Brain microvascular endothelial cell (primary cell): ENCODE results near the gene VEGFA.
"Not testable (repeated sequence)": the region's sequence is repeated elsewhere in the genome, so short reads cannot be mapped to it uniquely, and the experiment has no call there.

Experiments used
- DNase-seq: peaks from one replicate; pipeline ENCODE4 v3.0.0-alpha.2; 2020
- H3K27ac ChIP-seq: fragments of 250-450 bp; sonication (Bioruptor Pico); 2 replicates; pipeline ENCODE4 v1.5.1; 2020; ENCODE audit warnings: mild to moderate bottlenecking, moderate library complexity
- H3K27me3 ChIP-seq: fragments of 250-450 bp; sonication (Bioruptor Pico); replicated peaks from 2 replicates; pipeline ENCODE4 v1.5.1; 2020; ENCODE audit warnings: mild to moderate bottlenecking
- H3K36me3 ChIP-seq: fragments of 250-450 bp; sonication (Bioruptor Pico); replicated peaks from 2 replicates; pipeline ENCODE4 v1.5.1; 2020; ENCODE audit warnings: mild to moderate bottlenecking
- H3K4me3 ChIP-seq: 2 replicates; pipeline ENCODE4 v1.5.1; 2011; ENCODE audit warnings: low read depth, mild to moderate bottlenecking, control low read depth, low read length, moderate library complexity
- CTCF ChIP-seq: IDR thresholded peaks from 2 replicates; pipeline ENCODE4 v1.5.1; 2011; ENCODE audit warnings: low read depth, mild to moderate bottlenecking, moderate library complexity, low read length, control low read depth, inconsistent platforms; ENCODE audit errors: missing control alignments
- in situ Hi-C: cut with HindIII; loops from 2 replicates; pipeline ENCODE4 v1.10.0; 2017; ENCODE audit warnings: low sequenced_read_pairs, low pct_ligation_motif_present

Gene VEGFA

GRCh38 chr6:43810965-43811732 is 41.1 kb downstream of the VEGFA start:
- no peak overlapping the region for H3K27ac ChIP-seq
- no peak overlapping the region for H3K4me3 ChIP-seq
- H3K27me3 ChIP-seq, result no peaks in the 10 kb centered on the region
- no peaks in the 10 kb centered on the region for H3K36me3 ChIP-seq
- no peak for DNase-seq
- no peak for TF ChIP-seq CTCF
- in situ Hi-C loops, result no loop called here

GRCh38 chr6:43811733-43812099 is 41.7 kb downstream of the VEGFA start:
- Histone ChIP-seq H3K27me3 (no peaks in the 10 kb centered on the region), H3K27ac (no peak overlapping the region), H3K4me3 (no peak overlapping the region), H3K36me3 (no peaks in the 10 kb centered on the region)
- in situ Hi-C loops, result no loop called here
- no peak for DNase-seq
- no peak for TF ChIP-seq CTCF

GRCh38 chr6:43812850-43813578 is 43.0 kb downstream of the VEGFA start:
- H3K27me3 ChIP-seq, result no peaks in the 10 kb centered on the region
- no peak for TF ChIP-seq CTCF
- no peak overlapping the region for H3K27ac ChIP-seq
- DNase-seq, result no peak
- in situ Hi-C loops, result no loop called here
- no peaks in the 10 kb centered on the region for H3K36me3 ChIP-seq
- H3K4me3 ChIP-seq, result no peak overlapping the region

- Histone ChIP-seq H3K27me3 (no peaks in the 10 kb centered on the region), H3K4me3 (no peak overlapping the region), H3K36me3 (no peaks in the 10 kb centered on the region), H3K27ac (no peak overlapping the region)
- no peak for DNase-seq
- in situ Hi-C loops, result no loop called here
- TF ChIP-seq CTCF, result no peak
These were observed 44.1 kb downstream of the VEGFA start for GRCh38 chr6:43814111-43814510.

- H3K36me3 ChIP-seq, result no peaks in the 10 kb centered on the region
- H3K4me3 ChIP-seq, result no peak overlapping the region
- in situ Hi-C loops, result no loop called here
- TF ChIP-seq CTCF, result no peak
- H3K27ac ChIP-seq, result no peak overlapping the region
- H3K27me3 ChIP-seq, result no peaks in the 10 kb centered on the region
- no peak for DNase-seq
These were observed 44.9 kb downstream of the VEGFA start for GRCh38 chr6:43814865-43815264.

GRCh38 chr6:43817192-43817591 is 47.2 kb downstream of the VEGFA start:
- Histone ChIP-seq H3K27ac (no peak overlapping the region), H3K36me3 (no peaks in the 10 kb centered on the region), H3K4me3 (no peak overlapping the region), H3K27me3 (no peaks in the 10 kb centered on the region)
- in situ Hi-C loops, result no loop called here
- TF ChIP-seq CTCF, result peak; percentile 69
- peak; percentile 32 for DNase-seq

- DNase-seq, H3K36me3 ChIP-seq, H3K27me3 ChIP-seq, in situ Hi-C loops, H3K4me3 ChIP-seq, H3K27ac ChIP-seq: not testable (repeated sequence)
These were observed 49.0 kb downstream of the VEGFA start for GRCh38 chr6:43818973-43819372.
